ENCODE data around the gene SLC16A8.
A peak's percentile ranks its signal among the peaks of the same experiment; 100 is the strongest.

The SLC16A8 gene

GRCh38 chr22:38106814-38107578, 23.0 kb upstream of the SLC16A8 start:
- Histone ChIP-seq H3K36me3 (ENCODE audit: control insufficient read depth in 2 of 2, insufficient read depth in 1 of 2, low read length in 2 of 2) (peaks cover 0 to 2% of the 10 kb centered on the region in 2 experiments; a peak in 1 of 3 replicates), H3K9me3 (ENCODE audit: control insufficient read depth, insufficient read depth, low read depth, low read length) (no peaks in the 10 kb centered on the region), H3K4me3 (ENCODE audit: low read depth, low read length) (no peak overlapping the region), H3K4me1 (ENCODE audit: control insufficient read depth, insufficient read depth, low read length) (no peaks in the 10 kb centered on the region), H3K27ac (ENCODE audit: extremely low read depth, low read depth, low read length) (no peak overlapping the region)
- CTCF ChIA-PET, result interaction anchor here (0.9 to 1.6 kb wide), 4 partner anchors 7 to 55 kb away, joined by 3 to 5 read pairs (median 4); no protein-coding TSS in a partner anchor
- no peak for TF ChIP-seq ZNF501 (tag by site-specific recombination; IDR thresholded peaks at IDR 0.05)
- 0 out of 2 replicates have a peak, but pooled peaks have one; percentile 6 for TF ChIP-seq GLIS1 (tag by site-specific recombination; IDR thresholded peaks at IDR 0.05)
- POLR2A ChIA-PET, result no interaction called here

GRCh38 chr22:38104084-38104483, 20.1 kb upstream of the SLC16A8 start:
- no peaks in the 10 kb centered on the region for H3K4me1 ChIP-seq (ENCODE audit: control insufficient read depth, insufficient read depth, low read length)
- TF ChIP-seq ZFP37 (tag by site-specific recombination; IDR thresholded peaks at IDR 0.05), result no peak
- no peak for TF ChIP-seq ZNF76 (tag by site-specific recombination; IDR thresholded peaks at IDR 0.05; ENCODE audit: borderline replicate concordance, low read depth)
- no peak for TF ChIP-seq ZNF837 (tag by site-specific recombination; IDR thresholded peaks at IDR 0.05)
- TF ChIP-seq ZSCAN18 (tag by site-specific recombination; IDR thresholded peaks at IDR 0.05), result no peak
- no peak for TF ChIP-seq ZNF423 (tag by site-specific recombination; IDR thresholded peaks at IDR 0.05)
- no peak for TF ChIP-seq ZNF146 (tag by site-specific recombination; IDR thresholded peaks at IDR 0.05)
- TF ChIP-seq ZNF658 (tag by site-specific recombination; IDR thresholded peaks at IDR 0.05), result no peak
- no peak for TF ChIP-seq ZNF391 (tag by site-specific recombination; IDR thresholded peaks at IDR 0.05; ENCODE audit: borderline replicate concordance, low read depth)
- TF ChIP-seq OSR2 (tag by site-specific recombination; IDR thresholded peaks at IDR 0.05), result no peak
- no peak for TF ChIP-seq ZNF223 (tag by site-specific recombination; IDR thresholded peaks at IDR 0.05)
- TF ChIP-seq HOXC10 (CRISPR knock-in tag; IDR thresholded peaks at IDR 0.05), result no peak
- no peak for TF ChIP-seq ZNF211 (tag by site-specific recombination; IDR thresholded peaks at IDR 0.05; ENCODE audit: low read depth)
- TF ChIP-seq FEZF1 (tag by site-specific recombination; IDR thresholded peaks at IDR 0.05), result no peak
- TF ChIP-seq ZNF843 (tag by site-specific recombination; IDR thresholded peaks at IDR 0.05), result no peak
- TF ChIP-seq ZNF19 (tag by site-specific recombination; IDR thresholded peaks at IDR 0.05; ENCODE audit: low read depth), result no peak
- no peak for TF ChIP-seq PRDM1 (tag by site-specific recombination; IDR thresholded peaks at IDR 0.05)
- H3K4me3 ChIP-seq (ENCODE audit: low read depth, low read length), result no peak overlapping the region
- no peak overlapping the region for H3K27ac ChIP-seq (ENCODE audit: extremely low read depth, low read depth, low read length)
- CTCF ChIA-PET, result interaction anchor here (0.6 to 4.8 kb wide), 12 partner anchors 10 to 1659 kb away, joined by 3 to 46 read pairs (median 4); partner anchors contain the start of gene PICK1
- POLR2A ChIA-PET, result no interaction called here
- no peaks in the 10 kb centered on the region for H3K9me3 ChIP-seq (ENCODE audit: control insufficient read depth, insufficient read depth, low read depth, low read length)
- H3K36me3 ChIP-seq (ENCODE audit: control insufficient read depth in 2 of 2, insufficient read depth in 1 of 2, low read length in 2 of 2), result no peaks in the 10 kb centered on the region

GRCh38 chr22:38103641-38104040, 19.7 kb upstream of the SLC16A8 start:
- Histone ChIP-seq H3K36me3 (ENCODE audit: control insufficient read depth in 2 of 2, insufficient read depth in 1 of 2, low read length in 2 of 2) (no peaks in the 10 kb centered on the region), H3K9me3 (ENCODE audit: control insufficient read depth, insufficient read depth, low read depth, low read length) (no peaks in the 10 kb centered on the region), H3K4me1 (ENCODE audit: control insufficient read depth, insufficient read depth, low read length) (no peaks in the 10 kb centered on the region), H3K4me3 (ENCODE audit: low read depth, low read length) (no peak overlapping the region), H3K27ac (ENCODE audit: extremely low read depth, low read depth, low read length) (no peak overlapping the region)
- no peak for TF ChIP-seq ZNF513 (tag by site-specific recombination; IDR thresholded peaks at IDR 0.05)
- ChIA-PET CTCF (interaction anchor here (0.6 to 4.8 kb wide), 11 partner anchors 11 to 550 kb away, joined by 3 to 46 read pairs (median 4); partner anchors contain the start of gene PICK1), POLR2A (no interaction called here)

Measured in HEK293 (cell line).